Forelimb muscle (tissue), 1 donor: Measurements from ENCODE around the gene ALX4. TPM values are rescaled to one million over a fixed set of nuclear protein-coding genes. Genes with fewer than 3 reads are reported as not detected.

Source experiments
- polyA plus RNA-seq: library from polyadenylated mRNA; unstranded; fragments of 120-200 nt; gene quantifications from one replicate; pipeline ENCODE4 v1.2.1, GENCODE V29; 2013; ENCODE audit not compliant: insufficient read length

Gene ALX4
- polyA plus RNA-seq, 1 donor: 2.4 TPM

Other genes with a start within 250 kb of the ALX4 start
- gene ACCS, start 243.9 kb downstream of the ALX4 start, polyA plus RNA-seq: 25.5 TPM
- gene EXT2, start 214.5 kb downstream of the ALX4 start, polyA plus RNA-seq: 45.8 TPM